HG02571 (cell line): Measurements from ENCODE around the gene TBCCD1.

ENCODE experiments used
- ATAC-seq: cut with Tn5 transposase; IDR thresholded peaks from one replicate; pipeline ENCODE4 v1.9.1; 2021; ENCODE audit warnings: mild to moderate bottlenecking, moderate library complexity; ENCODE audit not compliant: unreplicated experiment

Gene TBCCD1

DNA sequence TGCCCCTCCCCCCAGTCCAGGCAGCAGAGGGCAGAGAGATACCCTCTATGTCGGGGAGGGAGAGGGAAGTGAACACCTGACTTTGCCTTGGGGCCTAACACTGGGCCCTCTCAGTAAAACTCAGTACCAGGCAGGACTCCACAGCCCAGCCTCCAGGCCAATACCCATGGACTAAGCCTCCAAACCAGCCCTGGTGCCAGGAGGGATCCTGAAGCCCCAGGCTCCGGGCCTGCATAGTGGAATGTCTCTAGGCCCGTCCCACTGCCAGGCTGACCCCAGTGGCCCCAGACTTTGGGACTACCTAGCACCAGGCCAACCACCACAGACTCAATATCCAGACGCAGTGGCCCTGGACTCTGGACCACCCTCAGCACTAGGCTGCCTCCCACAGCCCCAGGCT, 69.5 kb downstream of the TBCCD1 start:
- no peak for ATAC-seq

GRCh38 chr3:186496635-186497034, 70.5 kb downstream of the TBCCD1 start:
- no peak for ATAC-seq
